Hepatocyte (in vitro differentiated cells): ENCODE measurements around the gene KHDRBS1.

Experiments
- CTCF ChIP-seq: fragments of 200-600 bp; sonication (generic); IDR thresholded peaks from 2 replicates; pipeline ENCODE4 v1.5.1; 2016; ENCODE audit warnings: antibody characterized with exemption, mild to moderate bottlenecking; ENCODE audit not compliant: poor library complexity
- EZH2 ChIP-seq: fragments of 200-600 bp; sonication (generic); IDR thresholded peaks from 2 replicates; pipeline ENCODE4 v1.6.1; 2016; ENCODE audit warnings: antibody characterized with exemption, mild to moderate bottlenecking, borderline replicate concordance
- EZH2phosphoT487 ChIP-seq: fragments of 200-600 bp; sonication (generic); IDR thresholded peaks from one replicate; pipeline ENCODE4 v1.6.1; 2018; ENCODE audit warnings: antibody characterized with exemption, mild to moderate bottlenecking, low read depth, moderate library complexity; ENCODE audit not compliant: unreplicated experiment, severe bottlenecking

GRCh38 chr1:32014199-32014947 is 705 bp downstream of the KHDRBS1 start:
- TF ChIP-seq CTCF (no peak), EZH2 (no peak), EZH2phosphoT487 (no peak)
